Measurements from ENCODE around the gene PLCH2. TPM values are rescaled to one million over a fixed set of nuclear protein-coding genes. Genes with fewer than 3 reads are reported as not detected.

Gene PLCH2
- total and polyA plus RNA-seq, 2 donors (not counting 3 experiments of a cell fraction or from before 2014, with no cell fraction given): 0.19 to 0.31 TPM

DNA sequence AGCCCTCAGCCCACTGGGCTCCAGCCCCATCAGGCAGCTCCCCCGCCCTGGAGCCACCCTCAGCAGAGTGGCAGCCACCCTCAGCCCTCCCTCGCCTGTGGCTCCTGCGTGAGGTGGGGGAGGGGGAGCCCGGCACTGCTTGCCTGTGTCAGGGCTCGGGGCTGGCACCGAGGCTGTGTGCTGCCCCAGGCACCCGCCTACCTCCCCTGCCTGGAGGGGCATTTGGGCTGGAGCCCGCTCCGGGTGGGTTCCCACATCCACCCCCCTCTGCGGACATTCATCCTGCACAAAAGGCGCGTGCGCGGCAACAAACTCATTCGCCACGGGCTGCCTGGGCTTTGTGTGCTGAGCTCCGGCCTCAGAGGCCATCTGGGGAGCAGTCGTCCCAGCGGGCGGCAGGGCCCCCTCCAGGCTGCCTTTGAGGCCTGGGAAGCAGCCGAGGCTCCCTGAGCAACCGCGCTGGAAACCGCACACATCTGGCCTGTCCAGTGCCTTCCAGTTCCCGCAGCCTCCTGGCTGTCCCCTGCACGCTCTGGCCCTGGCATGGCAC is 67.5 kb downstream of the PLCH2 start:
- no peaks in the 10 kb centered on the region for H3K9me3 ChIP-seq (replicated peaks; ENCODE audit: control insufficient read depth, insufficient read depth, low read length)
- H3K27me3 ChIP-seq (ENCODE audit: control insufficient read depth in 2 of 2, insufficient read depth in 2 of 2, low read length in 2 of 2): peaks cover 0 to 1% of the 10 kb centered on the region in 2 experiments
- peaks cover 24% of the 10 kb centered on the region for H3K4me1 ChIP-seq (ENCODE audit: control insufficient read depth, extremely low read depth, insufficient read depth, low read length)
- H3K79me2 ChIP-seq (ENCODE audit: control insufficient read depth, insufficient read depth, low read length): no peaks in the 10 kb centered on the region
- no peaks in the 10 kb centered on the region for H4K20me1 ChIP-seq (replicated peaks; ENCODE audit: control insufficient read depth, extremely low read depth, insufficient read depth, low read length)
- no peak overlapping the region for H3K4me2 ChIP-seq (ENCODE audit: insufficient read depth, low read length)
- no peak for DNase-seq (ENCODE audit: low read depth, low spot score)
- no peak overlapping the region for H3K9ac ChIP-seq (replicated peaks; ENCODE audit: extremely low read depth, insufficient read depth, low read length)
- FAIRE-seq: no peak
- H3K9me1 ChIP-seq (replicated peaks; ENCODE audit: control insufficient read depth, extremely low read depth, insufficient read depth, low read length): no peaks in the 10 kb centered on the region
- no peak overlapping the region for H3K27ac ChIP-seq (ENCODE audit: insufficient read depth, low read depth, low read length)
- H2AFZ ChIP-seq (ENCODE audit: low read depth, low read length): no peak overlapping the region
- no peak overlapping the region for H3K4me3 ChIP-seq (replicated peaks in 1 of 3; ENCODE audit: insufficient read depth in 1 of 3, low read depth in 1 of 3, low read length in 3 of 3)
- no peak for TF ChIP-seq JUN (IDR thresholded peaks at IDR 0.05; ENCODE audit: borderline replicate concordance, insufficient read depth, insufficient read length, low read depth)
- no peak for TF ChIP-seq POLR2AphosphoS5 (IDR thresholded peaks at IDR 0.05; ENCODE audit: insufficient read depth, low read depth, low read length)
- TF ChIP-seq EZH2 (IDR thresholded peaks at IDR 0.05; ENCODE audit: borderline replicate concordance, low read depth, low read length, severe bottlenecking): no peak
- TF ChIP-seq, protein P1, sequence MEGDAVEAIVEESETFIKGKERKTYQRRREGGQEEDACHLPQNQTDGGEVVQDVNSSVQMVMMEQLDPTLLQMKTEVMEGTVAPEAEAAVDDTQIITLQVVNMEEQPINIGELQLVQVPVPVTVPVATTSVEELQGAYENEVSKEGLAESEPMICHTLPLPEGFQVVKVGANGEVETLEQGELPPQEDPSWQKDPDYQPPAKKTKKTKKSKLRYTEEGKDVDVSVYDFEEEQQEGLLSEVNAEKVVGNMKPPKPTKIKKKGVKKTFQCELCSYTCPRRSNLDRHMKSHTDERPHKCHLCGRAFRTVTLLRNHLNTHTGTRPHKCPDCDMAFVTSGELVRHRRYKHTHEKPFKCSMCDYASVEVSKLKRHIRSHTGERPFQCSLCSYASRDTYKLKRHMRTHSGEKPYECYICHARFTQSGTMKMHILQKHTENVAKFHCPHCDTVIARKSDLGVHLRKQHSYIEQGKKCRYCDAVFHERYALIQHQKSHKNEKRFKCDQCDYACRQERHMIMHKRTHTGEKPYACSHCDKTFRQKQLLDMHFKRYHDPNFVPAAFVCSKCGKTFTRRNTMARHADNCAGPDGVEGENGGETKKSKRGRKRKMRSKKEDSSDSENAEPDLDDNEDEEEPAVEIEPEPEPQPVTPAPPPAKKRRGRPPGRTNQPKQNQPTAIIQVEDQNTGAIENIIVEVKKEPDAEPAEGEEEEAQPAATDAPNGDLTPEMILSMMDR (IDR thresholded peaks at IDR 0.05; ENCODE audit: extremely low read depth in 1 of 2, insufficient read depth in 1 of 2, low read depth in 1 of 2, low read length in 2 of 2): no peak
- no peak for TF ChIP-seq GATA2 (IDR thresholded peaks at IDR 0.05; ENCODE audit: insufficient read depth, insufficient read length, low read depth, low read length)
- no peak for TF ChIP-seq POLR2A (IDR thresholded peaks at IDR 0.05; ENCODE audit: low read depth, low read length)
- TF ChIP-seq, protein P2, sequence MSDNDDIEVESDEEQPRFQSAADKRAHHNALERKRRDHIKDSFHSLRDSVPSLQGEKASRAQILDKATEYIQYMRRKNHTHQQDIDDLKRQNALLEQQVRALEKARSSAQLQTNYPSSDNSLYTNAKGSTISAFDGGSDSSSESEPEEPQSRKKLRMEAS (IDR thresholded peaks at IDR 0.05; ENCODE audit: insufficient read depth, insufficient read length): no peak
- no peak for TF ChIP-seq FOS (IDR thresholded peaks at IDR 0.05; ENCODE audit: borderline replicate concordance, insufficient read depth, low read length)
- TF ChIP-seq MYC (IDR thresholded peaks at IDR 0.05; ENCODE audit: low read depth, low read length): no peak
- intact Hi-C loops (cut with micrococcal nuclease) (no loop called here), dilution Hi-C loops (cut with MboI; ENCODE audit: extremely low pct_ligation_motif_present, low sequenced_read_pairs) (no loop called here)
- no TSS peak for BruUV-seq (replicated peaks)
- ChIA-PET POLR2A (no interaction called here), CTCF (interaction anchor here (1.4 kb wide), 1 partner anchor 17 kb away, joined by 5 read pairs; the partner anchor contains the start of gene PANK4)
- H3K36me3 ChIP-seq (ENCODE audit: control insufficient read depth in 2 of 2, extremely low read depth in 1 of 2, insufficient read depth in 2 of 2, low read length in 2 of 2): no peaks in the 10 kb centered on the region

Data from endothelial cell of umbilical vein (primary cell).